HG02678 (cell line): ENCODE results near the gene CHPF2.

ENCODE experiments used
- ATAC-seq: cut with Tn5 transposase; IDR thresholded peaks from one replicate; pipeline ENCODE4 v1.9.1; 2021; ENCODE audit warnings: mild to moderate bottlenecking, moderate library complexity; ENCODE audit not compliant: unreplicated experiment

Gene CHPF2

DNA sequence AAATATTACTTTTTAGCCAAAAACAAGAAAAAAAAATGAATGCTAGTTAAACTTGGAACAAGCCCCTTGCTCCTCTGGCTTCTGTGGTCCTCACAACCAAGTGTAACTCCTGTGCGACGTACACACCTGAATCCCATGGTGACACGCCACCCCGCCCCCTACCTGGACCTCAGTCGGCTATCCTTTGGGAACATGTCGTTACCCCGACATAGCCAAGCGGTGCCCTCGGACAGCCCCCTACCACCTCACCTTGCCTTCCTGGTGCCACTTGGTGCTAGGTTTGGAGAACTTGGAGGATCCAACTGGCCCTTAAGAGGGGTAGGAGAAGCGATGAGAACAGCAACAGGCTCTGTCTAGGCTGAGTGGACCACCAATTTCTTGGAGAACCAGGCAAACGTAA lies 28.2 kb downstream of the CHPF2 start:
- ATAC-seq: no peak

DNA sequence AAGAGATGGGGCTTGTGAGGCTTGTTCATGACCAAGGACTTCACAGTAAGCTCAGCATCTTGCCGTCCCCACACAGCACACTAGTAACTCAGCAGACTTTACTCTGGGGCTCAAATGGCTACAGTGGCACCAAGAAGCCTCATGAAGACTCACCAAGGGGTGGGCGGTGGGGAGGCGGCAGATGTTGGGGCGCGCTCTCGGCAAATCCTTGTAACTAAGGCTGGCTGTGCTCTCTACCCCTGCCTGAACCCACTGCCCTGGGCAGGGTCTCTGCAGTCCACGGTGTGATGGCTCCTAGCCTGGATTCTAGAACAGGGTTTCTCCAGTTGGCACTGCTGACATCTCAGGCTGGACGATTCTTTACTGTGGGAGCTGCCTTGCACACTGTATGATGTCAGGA lies 28.6 kb downstream of the CHPF2 start:
- ATAC-seq: no peak

DNA sequence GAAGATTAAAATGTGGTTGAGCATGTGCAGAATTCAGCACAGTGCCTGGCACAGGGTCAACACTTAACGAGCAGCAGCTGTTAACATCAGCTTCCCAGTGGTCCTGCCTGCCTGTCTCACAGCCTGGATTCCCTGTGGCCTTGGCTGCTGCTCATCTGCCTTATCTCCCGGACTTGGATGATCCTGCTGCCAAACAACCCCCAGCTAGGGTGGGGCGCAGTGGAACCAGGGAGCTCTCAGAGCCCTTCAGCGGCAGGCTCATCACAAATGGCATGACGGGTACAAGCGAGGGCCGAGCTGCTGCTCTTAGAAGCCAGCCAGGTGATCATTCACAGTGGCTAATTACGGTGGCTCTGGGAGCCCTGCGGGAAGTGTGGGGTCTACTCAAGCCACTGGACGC lies 29.2 kb downstream of the CHPF2 start:
- no peak for ATAC-seq

DNA sequence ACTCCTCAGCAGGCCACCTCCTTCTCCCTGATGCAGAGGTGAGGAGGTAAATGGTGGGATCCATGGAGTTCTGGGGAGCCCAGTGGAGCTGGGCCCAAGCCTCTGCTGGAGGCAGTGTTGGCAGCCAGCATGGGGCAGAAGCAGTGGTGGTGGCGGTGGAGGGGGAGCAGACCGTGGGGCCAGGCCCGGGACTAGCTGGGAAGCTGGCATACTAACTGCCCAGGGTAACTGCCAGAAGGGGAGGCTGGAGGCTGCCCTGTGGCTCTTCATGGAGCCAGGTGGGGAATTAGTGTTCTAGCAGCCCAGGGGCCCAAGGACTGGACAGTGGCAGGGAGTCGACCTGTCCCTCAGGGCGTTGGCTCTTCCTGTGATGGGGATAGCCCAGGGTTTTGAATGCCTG lies 32.3 kb downstream of the CHPF2 start:
- ATAC-seq: no peak

DNA sequence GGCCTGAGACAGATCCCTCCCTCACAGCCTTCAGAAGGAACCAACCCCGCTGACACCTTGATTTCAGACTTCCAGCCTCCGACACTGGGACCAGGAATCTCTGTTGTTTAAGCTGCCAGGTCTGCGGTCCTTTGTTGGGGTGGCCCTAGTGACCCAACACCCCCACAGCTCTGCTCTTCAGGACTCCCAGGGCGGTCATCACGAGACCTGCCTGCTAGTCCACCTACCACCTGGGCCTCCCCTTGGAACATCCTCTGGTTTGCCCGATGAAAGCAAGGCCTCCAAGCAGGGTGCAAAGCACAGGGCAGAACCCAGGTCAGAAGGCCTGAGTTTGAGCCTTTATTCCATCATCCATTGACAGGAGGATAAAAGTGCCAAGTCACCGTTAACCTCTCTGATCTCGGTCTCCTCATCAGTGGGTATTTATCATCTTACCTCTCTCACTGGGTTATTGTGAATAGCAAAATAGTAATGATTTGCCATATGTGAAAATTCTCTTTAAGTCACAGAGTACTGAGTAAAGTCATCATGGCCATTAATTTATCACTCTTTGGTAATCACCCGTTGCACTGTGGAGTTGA lies 33.2 kb downstream of the CHPF2 start:
- no peak for ATAC-seq

DNA sequence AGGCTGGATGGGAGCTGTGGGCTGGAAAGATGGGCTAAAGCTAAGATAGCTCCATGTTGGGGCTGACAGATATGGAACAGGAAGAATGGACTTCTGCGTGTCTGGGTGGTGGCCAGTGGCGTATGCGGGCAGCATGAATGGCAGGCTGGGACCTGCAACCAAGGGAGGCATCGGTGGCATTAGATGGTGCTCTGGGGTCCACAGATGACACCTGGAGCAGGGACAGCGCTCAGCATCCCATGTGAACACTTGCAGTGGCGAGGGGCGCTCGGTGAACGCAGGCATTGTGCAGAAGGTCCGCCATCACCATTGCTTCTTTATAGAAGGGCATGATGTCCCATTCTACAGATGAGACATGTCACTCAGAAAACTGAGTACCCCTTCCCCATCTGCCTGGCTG lies 37.2 kb downstream of the CHPF2 start:
- no peak for ATAC-seq

DNA sequence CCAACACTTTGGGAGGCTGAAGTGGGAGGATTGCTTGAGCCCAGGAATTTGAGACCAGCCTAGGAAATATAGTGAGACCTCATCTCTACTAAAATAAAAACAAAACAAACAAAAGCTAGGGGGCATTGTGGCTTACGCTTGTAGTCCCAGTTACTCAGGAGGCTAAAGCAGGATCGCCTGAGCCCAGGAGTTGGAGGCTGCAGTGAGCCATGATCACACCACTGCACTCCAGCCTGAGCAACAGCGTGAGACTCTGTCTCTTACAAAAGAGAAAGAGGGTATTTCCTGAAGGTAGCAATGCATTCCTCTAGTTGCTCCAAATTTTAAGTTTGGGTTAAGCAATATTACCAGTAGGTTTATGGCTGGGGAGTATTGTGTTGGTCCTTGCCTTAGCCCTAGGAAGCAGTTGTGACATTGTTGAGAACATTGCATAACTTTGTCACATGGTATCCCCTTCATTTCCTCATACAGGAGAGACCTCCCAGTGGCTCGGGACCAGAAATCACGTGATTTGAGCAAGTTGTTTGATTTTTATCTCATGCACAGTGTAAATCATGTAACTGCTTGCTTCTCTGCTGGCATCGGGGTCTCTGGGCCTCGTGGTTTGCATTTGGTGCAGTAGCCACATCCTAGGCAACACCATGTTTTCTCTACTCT lies 39.5 kb downstream of the CHPF2 start:
- ATAC-seq: no peak

DNA sequence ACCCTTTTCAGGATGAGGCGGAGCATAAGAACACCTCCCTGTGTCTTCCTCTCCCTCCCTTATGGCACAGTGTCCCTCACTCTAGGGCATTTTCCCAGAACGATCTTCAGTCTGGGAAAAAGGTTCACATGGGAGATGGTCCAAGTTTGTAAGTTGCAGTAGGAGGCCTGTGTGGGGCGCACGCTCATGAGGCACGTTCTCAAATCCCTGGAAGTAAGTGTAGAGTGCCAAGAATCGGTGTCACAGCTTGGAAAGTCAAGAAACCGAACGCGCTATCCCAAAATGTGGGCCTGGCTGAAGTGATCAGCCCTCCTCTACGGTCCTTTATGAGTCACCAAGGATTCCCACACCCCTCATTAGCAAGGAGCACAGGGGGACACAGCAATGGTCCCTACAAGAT lies 40.1 kb downstream of the CHPF2 start:
- ATAC-seq: no peak

DNA sequence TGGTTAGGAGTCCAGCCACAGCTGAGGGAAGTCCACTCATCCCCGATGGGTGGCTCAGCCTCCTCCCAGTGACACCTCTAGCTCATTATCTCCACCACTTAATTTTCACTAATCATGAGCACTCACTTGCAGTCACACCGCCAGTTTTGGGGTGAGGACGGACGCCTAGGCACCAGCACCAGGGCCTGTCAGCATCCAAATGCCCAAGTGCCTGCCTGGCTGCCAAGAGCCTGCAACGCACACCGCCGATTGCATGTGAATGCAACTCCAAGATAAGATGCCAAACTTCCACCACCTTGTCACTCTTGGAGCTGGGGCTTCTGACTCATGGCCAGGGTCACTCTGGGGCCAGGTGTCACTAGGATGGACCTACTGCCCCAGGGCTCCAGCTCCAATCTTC lies 40.6 kb downstream of the CHPF2 start:
- no peak for ATAC-seq

DNA sequence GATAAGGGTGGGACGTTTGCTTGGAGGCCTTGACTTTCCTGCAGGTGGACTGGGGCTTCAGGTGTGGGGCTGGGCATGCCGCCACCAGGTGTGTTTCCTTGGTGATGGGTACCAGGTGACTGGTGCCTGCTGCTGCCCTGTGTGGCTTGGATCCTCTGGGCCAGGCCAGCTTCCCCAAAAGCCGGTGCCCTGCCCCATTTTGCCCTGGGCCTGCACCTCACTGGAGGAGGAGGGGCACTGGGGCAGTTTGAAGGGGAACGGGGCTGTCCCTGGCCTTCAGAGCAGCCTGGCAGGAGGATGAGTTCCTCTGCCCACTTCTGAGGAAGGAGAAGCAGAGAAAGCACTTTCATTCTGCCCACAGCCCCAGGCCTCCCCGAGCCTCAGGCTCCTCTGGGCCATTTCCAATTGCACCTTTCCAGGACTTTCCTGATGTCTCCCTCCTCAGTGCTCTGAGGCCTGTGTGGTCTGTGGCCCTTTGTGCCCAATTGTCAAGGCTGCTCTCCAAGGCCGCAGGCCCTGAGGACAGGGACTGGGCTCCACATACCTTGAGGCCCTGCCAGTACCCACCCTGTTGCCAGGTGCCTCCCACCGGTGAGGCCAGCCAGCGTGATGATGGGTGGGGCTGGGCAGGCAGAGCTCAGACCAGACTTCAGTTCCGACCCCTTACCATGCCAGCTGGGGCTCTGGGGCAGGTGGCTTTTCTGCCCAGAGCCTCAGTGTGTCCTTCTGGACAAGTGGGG lies 41.5 kb downstream of the CHPF2 start:
- ATAC-seq: no peak

DNA sequence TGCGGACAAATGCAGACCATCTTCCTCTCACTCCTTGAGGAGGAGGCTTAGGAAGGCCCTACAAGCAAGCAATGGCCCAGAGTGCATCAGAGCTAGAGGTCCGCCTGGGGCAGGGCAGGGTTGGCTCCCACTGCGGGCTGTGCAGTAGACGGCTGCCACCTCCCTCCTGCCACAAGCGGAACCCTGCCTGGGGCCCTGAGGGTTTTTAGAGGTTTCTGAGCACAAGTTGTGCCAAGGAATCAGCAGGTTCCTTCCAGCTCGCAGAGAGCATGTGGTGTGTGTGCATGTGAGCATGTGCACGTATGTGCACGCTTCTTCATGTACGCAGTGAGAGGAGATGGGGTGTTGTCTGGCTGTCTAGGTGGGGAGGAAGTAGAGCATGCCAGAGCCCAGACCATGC lies 42.1 kb downstream of the CHPF2 start:
- no peak for ATAC-seq

DNA sequence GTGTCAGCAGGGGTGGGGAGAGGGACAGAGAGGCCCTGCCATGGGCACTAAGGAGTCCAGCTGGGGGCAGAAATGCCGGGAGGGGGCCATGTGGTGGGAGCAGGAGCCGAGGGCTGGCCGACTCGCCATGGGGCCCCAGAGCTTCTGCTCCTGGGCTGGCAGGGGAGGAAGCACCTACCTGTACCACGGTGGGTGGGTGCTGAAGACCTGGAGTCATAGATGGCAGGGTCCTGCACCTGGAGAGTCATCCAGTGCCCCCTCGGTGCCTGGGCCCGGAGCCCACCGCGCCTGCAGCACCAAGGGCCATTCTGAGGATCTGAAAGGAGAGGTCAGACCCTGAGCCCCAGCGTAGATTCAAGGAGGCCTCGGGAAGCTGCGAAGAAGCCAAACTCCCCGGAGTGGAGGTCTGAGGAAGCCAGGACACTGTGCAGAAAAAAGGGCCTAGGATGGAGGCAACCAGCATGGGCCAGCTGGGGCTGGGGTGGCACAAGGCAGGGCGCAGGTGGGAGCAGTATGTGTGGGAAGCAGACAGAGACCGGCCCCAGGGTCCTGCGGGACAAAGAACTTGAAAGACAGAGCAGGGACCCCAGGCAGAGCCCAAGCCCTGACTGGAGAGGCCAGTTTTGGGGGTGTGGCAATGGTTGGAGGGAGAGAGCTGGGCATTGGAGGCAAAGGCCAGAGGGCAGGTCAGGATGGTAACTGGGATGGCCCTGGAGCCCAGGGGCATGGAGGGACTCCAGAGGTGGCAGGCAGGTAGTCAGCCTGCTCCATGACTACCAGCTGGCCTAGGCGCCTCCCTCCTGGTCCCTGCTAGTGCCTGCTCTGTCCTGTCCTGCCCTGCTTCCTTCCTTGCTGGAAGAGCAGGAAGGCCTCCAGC lies 42.9 kb downstream of the CHPF2 start:
- ATAC-seq: no peak

DNA sequence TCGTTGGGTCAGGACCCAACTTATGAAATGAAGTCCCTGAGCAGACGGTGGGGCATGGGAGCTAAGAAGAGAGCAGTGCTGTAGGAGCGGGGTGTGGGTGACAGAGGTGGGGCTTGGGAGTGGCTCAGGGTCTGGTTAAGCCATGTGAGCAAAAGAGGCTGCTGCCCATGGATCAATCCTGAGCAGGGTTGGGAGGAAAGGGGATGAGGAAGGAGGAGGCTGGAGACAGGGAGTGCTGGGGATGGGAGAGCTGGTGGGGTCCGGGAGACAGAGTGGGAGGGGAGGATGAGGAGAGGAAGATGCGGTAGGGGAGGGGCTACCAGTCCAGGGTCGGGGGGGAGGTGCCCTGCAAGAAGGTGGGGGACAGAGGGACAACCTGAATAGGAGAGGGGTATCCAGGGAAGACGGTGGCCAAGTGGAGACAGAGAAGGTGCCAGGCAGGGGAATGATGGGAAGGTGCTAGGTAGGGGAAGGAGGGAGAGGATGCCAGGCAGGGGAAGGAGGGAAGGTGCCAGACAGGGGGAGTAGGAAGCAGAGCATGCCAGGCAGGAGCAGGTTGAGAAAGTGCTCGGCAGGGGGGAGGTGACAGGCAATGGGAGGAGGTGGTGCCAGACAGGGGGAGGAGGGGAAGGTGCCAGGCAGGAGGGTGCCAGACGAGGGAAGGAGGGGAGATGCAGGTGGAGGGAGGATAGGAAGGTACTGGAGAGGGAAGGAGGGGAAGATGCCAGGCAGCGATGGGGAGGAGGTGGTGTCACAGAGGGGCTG lies 43.7 kb downstream of the CHPF2 start:
- no peak for ATAC-seq

DNA sequence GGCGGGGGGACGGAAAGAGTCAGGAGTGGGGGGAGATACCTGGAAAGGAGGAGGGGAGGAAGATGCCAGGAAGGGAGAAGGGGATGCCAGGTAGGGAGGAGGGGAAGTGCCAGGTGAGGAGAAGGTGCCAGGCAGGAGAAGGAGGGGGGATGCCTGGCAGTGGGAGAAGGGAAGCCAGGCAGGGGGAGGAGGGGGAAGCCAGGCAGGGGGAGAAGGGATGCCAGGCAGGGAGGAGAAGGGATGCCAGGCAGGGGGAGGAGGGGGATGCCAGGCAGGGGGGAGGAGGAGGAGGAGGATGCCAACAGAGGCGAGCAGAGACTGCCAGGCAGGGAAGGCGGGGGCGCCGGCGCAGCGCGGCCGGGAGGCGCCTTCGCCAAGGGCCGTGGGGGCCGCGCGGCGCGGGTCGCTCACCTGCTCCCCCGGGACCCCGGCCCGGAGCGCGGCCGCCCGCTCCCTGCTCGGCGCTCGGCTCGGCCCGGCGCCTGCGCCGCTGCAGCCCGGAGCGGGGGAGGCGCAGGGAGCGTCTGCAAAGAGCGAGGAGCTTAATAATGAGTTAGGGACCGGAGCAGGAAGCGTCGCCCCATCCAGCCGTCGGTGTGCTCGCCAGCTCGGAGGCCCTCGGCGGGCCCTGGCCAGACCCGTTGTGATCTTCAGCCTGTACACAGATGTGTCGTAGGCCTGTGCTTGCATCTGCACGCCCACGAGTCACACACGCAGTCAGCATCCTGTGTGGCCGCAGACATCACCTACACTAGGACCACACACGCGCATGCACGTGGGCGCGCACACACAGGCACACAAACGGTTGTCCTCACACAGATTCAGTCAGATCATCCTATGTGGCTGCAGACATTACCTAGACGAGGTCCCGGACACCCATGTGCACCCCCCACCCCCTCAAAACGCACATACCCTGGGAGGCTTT lies 44.6 kb downstream of the CHPF2 start:
- no peak for ATAC-seq

DNA sequence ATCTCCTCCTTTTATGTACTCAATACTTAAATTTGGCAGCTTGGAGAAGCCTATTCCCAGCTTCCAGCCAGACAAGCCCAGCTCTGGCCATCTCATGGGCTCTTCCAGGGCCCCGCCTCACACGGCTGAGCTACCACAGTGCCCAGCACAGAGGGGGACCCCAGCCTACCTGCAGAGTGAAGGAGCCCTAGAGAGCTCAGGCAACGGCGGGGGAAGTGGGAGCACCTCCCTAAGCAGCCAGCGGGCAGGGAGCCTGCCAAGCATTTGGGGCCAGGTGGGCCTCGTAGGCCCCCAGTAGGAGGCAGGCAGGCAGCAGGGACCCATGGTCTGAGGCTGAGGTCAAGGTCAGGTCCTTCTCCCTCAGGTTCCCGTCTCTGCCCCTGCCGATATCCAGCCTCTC lies 45.3 kb downstream of the CHPF2 start:
- ATAC-seq: no peak

DNA sequence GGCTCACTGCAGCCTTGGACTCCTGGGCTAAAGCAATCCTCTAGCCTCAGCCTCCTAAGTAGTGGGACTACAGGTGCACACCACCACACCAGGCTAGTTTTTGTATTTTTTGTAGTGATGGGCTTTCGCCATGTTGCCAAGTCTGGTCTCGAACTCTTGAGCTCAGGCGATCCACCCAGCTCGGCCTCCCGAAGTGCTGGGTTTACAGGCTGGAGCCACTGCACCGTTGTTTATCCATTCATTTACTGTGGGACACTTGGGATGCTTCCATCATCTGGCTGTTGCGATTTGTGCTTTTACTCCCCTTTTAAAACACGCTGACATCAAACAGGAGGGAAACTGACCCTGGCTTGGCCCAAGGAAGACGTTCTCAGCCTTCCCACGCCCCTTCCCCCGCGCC lies 46.7 kb downstream of the CHPF2 start:
- no peak for ATAC-seq

DNA sequence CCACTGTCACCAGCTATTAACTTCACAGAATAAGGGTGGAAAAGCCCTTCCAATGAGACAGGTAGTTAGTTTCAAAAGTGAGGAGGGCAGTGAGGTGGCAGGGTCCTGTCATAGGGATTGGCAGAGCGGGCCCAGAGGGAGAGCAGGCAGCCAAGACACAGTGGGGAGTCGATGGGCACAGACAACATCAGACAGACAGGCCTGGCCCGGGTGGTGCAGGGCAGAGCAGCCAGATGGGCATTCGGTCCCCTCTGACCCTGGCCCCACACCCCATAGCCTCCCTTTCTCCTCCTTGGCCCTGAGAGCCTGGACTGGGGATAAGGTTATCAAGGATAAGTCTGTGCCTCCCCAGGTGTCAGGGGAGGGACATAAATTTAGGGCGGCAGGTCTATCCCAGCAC lies 47.6 kb downstream of the CHPF2 start:
- no peak for ATAC-seq

DNA sequence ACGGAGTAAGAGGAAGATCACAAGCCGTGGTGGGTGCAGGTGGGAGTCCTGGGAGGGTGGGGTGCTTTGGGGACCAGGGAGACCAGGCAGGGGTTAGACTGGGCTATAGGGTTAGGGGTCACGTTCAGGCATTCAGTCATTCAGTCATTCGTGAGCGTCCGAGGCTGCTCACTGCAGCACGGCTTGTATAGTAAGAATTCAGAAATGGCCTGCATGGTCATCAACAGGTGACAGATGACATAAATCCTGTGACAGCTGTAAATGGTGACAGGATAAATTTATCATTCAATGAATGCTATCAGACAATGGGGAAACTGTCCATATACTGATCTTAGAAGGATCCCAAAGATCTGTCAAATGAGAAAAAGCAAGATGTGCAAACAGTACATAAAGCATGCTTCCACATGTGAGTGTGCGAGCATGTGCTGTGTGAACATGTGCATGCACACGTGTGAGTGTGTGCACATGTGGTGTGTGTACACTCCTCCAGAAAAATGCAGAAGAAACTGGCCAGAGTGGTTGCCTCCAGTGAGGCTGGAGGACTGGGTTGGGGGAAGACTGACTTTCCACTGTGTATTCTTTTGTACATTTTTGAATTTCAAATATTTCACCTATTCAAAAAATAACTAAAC lies 48.2 kb downstream of the CHPF2 start:
- ATAC-seq: no peak

DNA sequence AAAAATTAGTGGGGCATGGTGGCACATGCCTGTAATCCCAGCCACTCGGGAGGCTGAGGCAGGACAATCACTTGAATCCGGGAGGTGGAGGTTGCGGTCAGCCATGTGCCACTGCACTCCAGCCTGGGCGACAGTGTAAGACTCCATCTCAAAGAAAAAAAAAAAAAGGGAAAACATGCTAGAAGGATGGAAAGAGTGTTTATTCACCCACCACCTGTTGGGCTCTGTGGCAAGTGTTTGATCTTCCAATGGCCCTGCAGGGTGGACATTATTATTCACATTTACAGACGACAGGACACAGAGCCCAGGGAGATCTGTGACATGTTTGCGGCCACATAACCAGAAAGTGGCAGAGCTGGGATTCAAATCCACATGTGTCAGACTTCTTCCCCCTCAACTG lies 49.4 kb downstream of the CHPF2 start:
- ATAC-seq: no peak
